G401 (cell line): ENCODE data around the gene LRRC4C. TPM values are rescaled to one million over a fixed set of nuclear protein-coding genes. Genes with fewer than 3 reads are reported as not detected.
A peak's percentile ranks its signal among the peaks of the same experiment; 100 is the strongest.

ENCODE experiments used
- DNase-seq: peaks from one replicate; pipeline ENCODE4 v3.0.0-alpha.2; 2015; ENCODE audit warnings: low spot score
- in situ Hi-C: cut with HindIII; loops from 2 replicates; pipeline ENCODE4 v1.10.0; 2016; ENCODE audit warnings: low sequenced_read_pairs, mixed read lengths
- total RNA-seq: library from RNA; depleted of rRNA; stranded (reverse); fragments of >200 nt; shearing (Covaris generic); gene quantifications from 2 replicates; pipeline ENCODE4 v1.2.3, GENCODE V29; 2014; rRNA removed

The LRRC4C gene
- not detected in 2 replicates for total RNA-seq

GRCh38 chr11:41459465-41460401, at the start of gene LRRC4C:
Gene LRRC4C (minus strand): TSS chr11:41459652.
- peak; percentile 71 for DNase-seq
- in situ Hi-C loops = no loop called here

- in situ Hi-C loops = no loop called here
- no peak for DNase-seq
These were observed 48.7 kb upstream of the LRRC4C start for GRCh38 chr11:41508121-41508520.

GRCh38 chr11:41499429-41499828, 40.0 kb upstream of the LRRC4C start:
- in situ Hi-C loops = no loop called here
- DNase-seq = no peak

GRCh38 chr11:41498726-41499125, 39.3 kb upstream of the LRRC4C start:
- no peak for DNase-seq
- in situ Hi-C loops = no loop called here

- peak; percentile 18 for DNase-seq
- in situ Hi-C loops = no loop called here
These were observed 38.5 kb upstream of the LRRC4C start for GRCh38 chr11:41497974-41498373.

- no peak for DNase-seq
- in situ Hi-C loops = no loop called here
These were observed 35.3 kb upstream of the LRRC4C start for GRCh38 chr11:41494716-41495115.

GRCh38 chr11:41486424-41486823, 27.0 kb upstream of the LRRC4C start:
- in situ Hi-C loops = no loop called here
- no peak for DNase-seq

GRCh38 chr11:41483956-41484355, 24.5 kb upstream of the LRRC4C start:
- in situ Hi-C loops = no loop called here
- DNase-seq = no peak

GRCh38 chr11:41479179-41479578, 19.7 kb upstream of the LRRC4C start:
- in situ Hi-C loops = no loop called here
- DNase-seq = no peak

GRCh38 chr11:41461057-41461681, 1.7 kb upstream of the LRRC4C start:
- in situ Hi-C loops = no loop called here

GRCh38 chr11:41458641-41459040, 811 bp downstream of the LRRC4C start:
- in situ Hi-C loops = no loop called here
- DNase-seq = peak; percentile 41

More at GRCh38 chr11:41461057-41461681, 1.7 kb upstream of the LRRC4C start:
- DNase-seq = peak; percentile 63

GRCh38 chr11:41458154-41458553, 1.3 kb downstream of the LRRC4C start:
- in situ Hi-C loops = no loop called here
- peak; percentile 37 for DNase-seq

- in situ Hi-C loops = no loop called here
- DNase-seq = peak; percentile 44
These were observed 2.0 kb downstream of the LRRC4C start for GRCh38 chr11:41457216-41458014.

GRCh38 chr11:41456269-41456668, 3.2 kb downstream of the LRRC4C start:
- DNase-seq = peak; percentile 21
- in situ Hi-C loops = no loop called here

GRCh38 chr11:41451011-41451410, 8.4 kb downstream of the LRRC4C start:
- in situ Hi-C loops = no loop called here

GRCh38 chr11:41449483-41450050, 9.9 kb downstream of the LRRC4C start:
- no peak for DNase-seq
- in situ Hi-C loops = no loop called here

More at GRCh38 chr11:41451011-41451410, 8.4 kb downstream of the LRRC4C start:
- no peak for DNase-seq

- in situ Hi-C loops = no loop called here
- no peak for DNase-seq
These were observed 12.9 kb downstream of the LRRC4C start for GRCh38 chr11:41446566-41446965.

- no peak for DNase-seq
- in situ Hi-C loops = no loop called here
These were observed 13.3 kb downstream of the LRRC4C start for GRCh38 chr11:41446107-41446506.

- no peak for DNase-seq
- in situ Hi-C loops = no loop called here
These were observed 22.4 kb downstream of the LRRC4C start for GRCh38 chr11:41437006-41437490.
